Activated CD4-positive, alpha-beta T cell treated with anti-CD3 and anti-CD28 coated beads, Interleukin-2, amount 10 ng/mL, durations not matched to agents 24 days and 14 days (primary cell): ENCODE data around the gene GCM1. TPM values are rescaled to one million over a fixed set of nuclear protein-coding genes. Genes with fewer than 3 reads are reported as not detected.
A peak's percentile ranks its signal among the peaks of the same experiment; 100 is the strongest.

Source experiments
- DNase-seq: peaks from one replicate; pipeline ENCODE4 v3.0.0; 2022
- H3K27ac Mint-ChIP-seq: one replicate; pipeline ENCODE4 v1.8.0; 2022; ENCODE audit warnings: mild to moderate bottlenecking, mixed read lengths
- H3K27me3 Mint-ChIP-seq: one replicate; pipeline ENCODE4 v1.8.0; 2022; ENCODE audit warnings: mixed read lengths
- H3K36me3 Mint-ChIP-seq: one replicate; pipeline ENCODE4 v1.8.0; 2022; ENCODE audit warnings: low read depth, mild to moderate bottlenecking, mixed read lengths
- H3K4me1 Mint-ChIP-seq: one replicate; pipeline ENCODE4 v1.8.0; 2021; ENCODE audit warnings: mixed read lengths
- H3K4me3 Mint-ChIP-seq: one replicate; pipeline ENCODE4 v1.8.0; 2022; ENCODE audit warnings: mild to moderate bottlenecking, moderate library complexity, mixed read lengths
- H3K9me3 Mint-ChIP-seq: one replicate; pipeline ENCODE4 v1.8.0; 2021; ENCODE audit warnings: mixed read lengths
- intact Hi-C: fragments of 100-400 bp; cut with micrococcal nuclease; formaldehyde crosslinking; loops from one replicate; pipeline ENCODE4 v1.15.1; 2023
- total RNA-seq: library from RNA; stranded (reverse); gene quantifications from 2 replicates; pipeline ENCODE4 v1.2.3, GENCODE V29; 2022

Gene GCM1, protein sequence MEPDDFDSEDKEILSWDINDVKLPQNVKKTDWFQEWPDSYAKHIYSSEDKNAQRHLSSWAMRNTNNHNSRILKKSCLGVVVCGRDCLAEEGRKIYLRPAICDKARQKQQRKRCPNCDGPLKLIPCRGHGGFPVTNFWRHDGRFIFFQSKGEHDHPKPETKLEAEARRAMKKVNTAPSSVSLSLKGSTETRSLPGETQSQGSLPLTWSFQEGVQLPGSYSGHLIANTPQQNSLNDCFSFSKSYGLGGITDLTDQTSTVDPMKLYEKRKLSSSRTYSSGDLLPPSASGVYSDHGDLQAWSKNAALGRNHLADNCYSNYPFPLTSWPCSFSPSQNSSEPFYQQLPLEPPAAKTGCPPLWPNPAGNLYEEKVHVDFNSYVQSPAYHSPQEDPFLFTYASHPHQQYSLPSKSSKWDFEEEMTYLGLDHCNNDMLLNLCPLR
- not detected in 2 replicates for total RNA-seq

DNA sequence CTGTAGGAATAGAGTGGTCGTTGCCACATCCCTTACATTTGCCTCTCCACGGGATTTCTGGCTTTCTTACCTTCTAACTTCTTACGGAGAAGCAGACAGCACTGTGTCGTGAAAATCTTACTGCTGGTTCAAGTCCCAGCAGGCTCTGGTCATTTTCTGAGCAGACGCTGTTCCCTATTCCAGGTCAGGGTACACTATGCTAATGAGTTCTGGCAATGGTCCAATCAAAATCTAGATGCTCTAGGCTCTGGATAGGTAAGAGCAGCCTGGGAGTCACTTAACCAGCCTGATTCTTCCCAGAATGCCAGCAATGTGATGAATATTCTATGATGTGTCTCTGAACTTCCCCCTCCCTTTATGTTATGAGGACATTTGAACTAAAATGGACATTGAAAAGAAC is at the start of gene GCM1:
TSS of gene GCM1 (minus strand) at position 158 of the 400 bp plus-strand sequence. CDS start 3,209 bp downstream, outside the sequence.
- no peaks in the 10 kb centered on the region for H3K36me3 Mint-ChIP-seq

DNA sequence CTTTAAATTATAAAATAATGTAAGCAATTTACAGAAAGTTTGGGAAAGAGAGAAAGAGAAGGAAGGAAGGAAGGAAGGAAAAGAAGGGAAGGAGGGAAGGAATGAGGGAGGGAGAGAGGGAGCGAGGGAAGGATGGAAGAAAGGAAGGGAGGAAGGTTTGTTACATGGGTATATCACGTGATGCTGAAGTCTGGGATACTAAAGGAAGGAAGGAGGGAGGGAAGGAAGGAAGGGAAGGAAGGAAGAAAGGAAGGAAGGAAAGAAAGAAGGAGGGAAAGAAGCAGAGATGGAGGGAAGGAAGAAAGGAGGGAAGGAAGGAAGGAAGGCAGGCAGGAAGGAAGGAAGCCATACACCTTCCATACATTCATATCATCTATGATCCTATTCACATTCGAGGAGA is 48.9 kb upstream of the GCM1 start:
- no peak for DNase-seq
- Mint-ChIP-seq H3K36me3 (no peaks in the 10 kb centered on the region), H3K27ac (no peak overlapping the region), H3K4me3 (no peak overlapping the region), H3K27me3 (peaks cover 2% of the 10 kb centered on the region), H3K9me3 (no peaks in the 10 kb centered on the region), H3K4me1 (peaks cover 4% of the 10 kb centered on the region)
- intact Hi-C loops = no loop called here

More for the DNA sequence above, at the start of gene GCM1:
- intact Hi-C loops = no loop called here
- Mint-ChIP-seq H3K4me3 (no peak within 1 kb of the TSS), H3K4me1 (no peaks in the 10 kb centered on the region), H3K27ac (no peak within 1 kb of the TSS), H3K9me3 (no peaks in the 10 kb centered on the region), H3K27me3 (no peaks in the 10 kb centered on the region)
- no peak for DNase-seq

DNA sequence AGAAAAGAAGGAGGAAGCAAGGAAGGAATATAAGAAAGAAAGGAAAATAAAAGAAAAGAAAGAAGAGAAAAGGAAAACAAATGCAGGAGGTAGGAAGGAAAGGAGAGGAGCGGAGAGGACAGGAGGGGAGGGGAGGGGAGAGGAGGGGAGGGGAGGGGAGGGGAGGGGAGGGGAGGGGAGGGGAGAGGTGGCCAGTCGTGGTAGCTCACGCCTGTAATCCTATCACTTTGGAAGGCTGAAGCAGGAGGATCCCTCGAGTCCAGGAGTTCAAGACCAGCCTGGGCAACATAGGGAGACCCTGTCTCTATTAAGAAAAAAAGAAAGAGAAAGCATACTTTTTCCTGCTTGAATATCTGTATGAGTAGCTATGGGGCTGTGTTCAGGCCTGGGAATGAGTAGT is 46.4 kb upstream of the GCM1 start:
- no peak for DNase-seq
- H3K27me3 Mint-ChIP-seq = peaks cover 2% of the 10 kb centered on the region
- no peaks in the 10 kb centered on the region for H3K9me3 Mint-ChIP-seq
- H3K27ac Mint-ChIP-seq = no peak overlapping the region
- no peaks in the 10 kb centered on the region for H3K4me1 Mint-ChIP-seq
- intact Hi-C loops = no loop called here
- no peak overlapping the region for H3K4me3 Mint-ChIP-seq
- H3K36me3 Mint-ChIP-seq = no peaks in the 10 kb centered on the region

DNA sequence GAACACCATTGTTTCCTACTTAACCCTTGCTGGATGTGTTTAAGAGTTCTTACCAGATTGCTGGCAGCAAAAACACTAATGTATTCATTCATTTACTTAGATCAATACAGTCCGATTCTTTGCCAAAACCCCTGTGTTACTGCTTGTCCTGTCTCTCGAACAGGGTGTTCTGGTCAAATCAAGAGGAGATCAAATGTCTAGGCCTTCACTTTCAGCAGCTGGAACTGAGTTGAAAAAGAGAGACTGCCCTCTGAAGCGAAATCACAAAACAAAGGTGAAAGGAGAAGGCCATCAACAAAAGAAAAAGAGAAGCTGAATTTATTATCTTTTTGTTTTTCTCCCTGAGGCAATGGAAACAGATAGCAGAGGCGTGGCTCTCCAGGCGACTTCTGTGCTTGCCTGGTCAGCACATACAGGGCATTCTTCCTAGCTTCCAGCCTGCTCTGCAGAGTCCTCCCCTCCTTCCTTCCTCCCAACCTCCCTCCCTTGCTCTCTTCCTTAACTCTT is 44.1 kb upstream of the GCM1 start:
- no peak for DNase-seq
- Mint-ChIP-seq H3K27me3 (peaks cover 2% of the 10 kb centered on the region), H3K9me3 (no peaks in the 10 kb centered on the region), H3K4me3 (no peak overlapping the region), H3K27ac (no peak overlapping the region), H3K4me1 (peaks cover 6% of the 10 kb centered on the region), H3K36me3 (no peaks in the 10 kb centered on the region)
- intact Hi-C loops = no loop called here

DNA sequence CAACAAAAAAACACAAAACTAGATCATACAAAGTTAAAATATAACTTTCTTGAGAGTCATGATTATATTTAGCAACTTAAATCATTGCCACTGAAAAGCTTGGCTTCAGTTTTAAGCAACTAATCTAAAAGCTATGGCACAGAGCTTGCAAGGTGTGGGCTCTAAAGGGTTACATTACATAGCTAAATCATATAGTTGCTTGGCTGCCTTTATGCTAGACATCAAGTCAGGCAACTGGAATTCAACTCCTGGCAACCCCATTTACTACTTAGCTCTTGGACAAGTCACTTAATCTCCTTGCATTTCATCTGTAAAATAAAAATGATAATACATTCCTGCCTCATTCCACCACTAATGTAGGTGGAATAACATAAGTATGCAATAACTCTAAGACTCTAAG is 40.9 kb upstream of the GCM1 start:
- DNase-seq = no peak
- Mint-ChIP-seq H3K27me3 (no peaks in the 10 kb centered on the region), H3K36me3 (no peaks in the 10 kb centered on the region), H3K9me3 (no peaks in the 10 kb centered on the region), H3K27ac (no peak overlapping the region), H3K4me1 (peaks cover 6% of the 10 kb centered on the region), H3K4me3 (no peak overlapping the region)
- intact Hi-C loops = no loop called here

DNA sequence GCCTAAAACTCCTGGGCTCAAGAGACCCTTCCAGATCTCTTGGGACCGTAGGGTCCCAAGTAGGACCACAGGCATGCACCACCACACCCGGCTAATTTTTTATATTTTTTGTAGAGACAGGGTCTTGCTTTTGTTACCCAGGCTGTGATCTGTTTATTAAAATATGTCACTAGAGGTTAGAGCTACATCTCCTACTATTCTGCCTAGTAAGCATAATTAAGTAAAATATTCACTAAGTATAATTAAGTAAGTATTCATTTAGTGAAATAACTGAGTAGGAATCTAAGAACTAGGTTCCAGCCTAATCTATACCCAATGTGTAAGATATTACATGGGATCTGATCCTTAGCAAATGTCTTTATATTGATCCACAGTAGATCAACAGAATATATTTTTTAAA is 40.2 kb upstream of the GCM1 start:
- H3K4me3 Mint-ChIP-seq = peak overlapping the region; percentile 72
- H3K9me3 Mint-ChIP-seq = no peaks in the 10 kb centered on the region
- no peaks in the 10 kb centered on the region for H3K36me3 Mint-ChIP-seq
- no peak overlapping the region for H3K27ac Mint-ChIP-seq
- no peaks in the 10 kb centered on the region for H3K27me3 Mint-ChIP-seq
- no peak for DNase-seq
- H3K4me1 Mint-ChIP-seq = peaks cover 6% of the 10 kb centered on the region
- intact Hi-C loops = no loop called here

DNA sequence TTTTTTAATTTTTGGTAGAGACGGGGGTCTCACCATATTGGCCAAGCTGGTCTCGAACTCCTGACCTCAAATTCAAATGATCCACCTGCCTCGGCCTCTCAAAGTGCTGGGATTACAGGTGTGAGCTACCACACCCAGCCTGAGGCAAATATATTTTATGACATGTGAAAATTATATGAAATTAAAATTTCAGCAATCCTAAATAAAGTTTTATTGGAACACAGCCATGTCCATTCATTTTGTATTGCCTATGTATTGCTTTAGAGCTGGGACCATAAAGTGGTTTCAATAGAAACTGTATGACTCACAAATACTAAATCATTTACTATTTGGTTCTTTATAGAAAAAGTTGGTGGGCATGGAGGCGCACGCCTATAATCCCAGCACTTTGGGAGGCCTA is 32.0 kb upstream of the GCM1 start:
- Mint-ChIP-seq H3K27me3 (no peaks in the 10 kb centered on the region), H3K27ac (no peak overlapping the region), H3K9me3 (no peaks in the 10 kb centered on the region), H3K4me3 (no peak overlapping the region), H3K4me1 (peaks cover 3% of the 10 kb centered on the region), H3K36me3 (no peaks in the 10 kb centered on the region)
- intact Hi-C loops = no loop called here
- DNase-seq = no peak

DNA sequence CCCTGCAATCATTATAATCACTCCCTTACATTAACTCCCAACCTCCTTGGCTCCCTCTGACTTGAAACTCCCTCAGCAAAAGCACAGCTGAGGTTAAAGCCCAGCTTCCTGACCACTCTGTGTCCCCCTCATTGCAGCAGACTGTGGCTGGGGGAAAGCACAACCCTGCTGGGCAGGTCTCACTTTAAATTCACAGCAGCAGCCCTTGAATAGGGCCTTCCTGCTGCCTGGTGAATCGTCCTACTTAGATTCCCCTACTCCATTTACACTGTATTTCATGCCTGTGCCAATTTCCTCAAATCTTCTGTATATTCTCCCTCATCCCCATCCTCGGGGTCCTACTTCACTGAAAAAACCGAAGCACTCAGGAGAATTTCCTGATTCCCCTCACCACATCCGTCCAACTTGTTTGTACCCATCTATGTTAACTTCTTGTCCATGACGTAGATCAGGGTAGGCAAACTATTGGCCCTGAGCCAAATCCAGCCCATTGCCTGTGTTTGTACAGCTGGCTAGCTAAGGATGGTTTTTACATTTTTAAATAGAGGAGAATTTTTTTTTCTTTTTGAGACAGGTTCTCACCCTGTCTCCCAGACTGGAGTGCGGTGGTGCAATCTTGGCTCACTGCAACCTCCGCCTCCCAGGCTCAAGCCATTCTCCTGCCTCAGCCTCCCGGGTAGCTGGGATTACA is 31.5 kb upstream of the GCM1 start:
- H3K27me3 Mint-ChIP-seq = no peaks in the 10 kb centered on the region
- no peaks in the 10 kb centered on the region for H3K36me3 Mint-ChIP-seq
- no peaks in the 10 kb centered on the region for H3K9me3 Mint-ChIP-seq
- no peak overlapping the region for H3K4me3 Mint-ChIP-seq
- peaks cover 3% of the 10 kb centered on the region for H3K4me1 Mint-ChIP-seq
- peak; percentile 69 for DNase-seq
- intact Hi-C loops = loop anchor here (10.0 kb wide), 1 partner anchor 475 kb away; no protein-coding TSS in a partner anchor
- peak overlapping the region; percentile 53 for H3K27ac Mint-ChIP-seq

DNA sequence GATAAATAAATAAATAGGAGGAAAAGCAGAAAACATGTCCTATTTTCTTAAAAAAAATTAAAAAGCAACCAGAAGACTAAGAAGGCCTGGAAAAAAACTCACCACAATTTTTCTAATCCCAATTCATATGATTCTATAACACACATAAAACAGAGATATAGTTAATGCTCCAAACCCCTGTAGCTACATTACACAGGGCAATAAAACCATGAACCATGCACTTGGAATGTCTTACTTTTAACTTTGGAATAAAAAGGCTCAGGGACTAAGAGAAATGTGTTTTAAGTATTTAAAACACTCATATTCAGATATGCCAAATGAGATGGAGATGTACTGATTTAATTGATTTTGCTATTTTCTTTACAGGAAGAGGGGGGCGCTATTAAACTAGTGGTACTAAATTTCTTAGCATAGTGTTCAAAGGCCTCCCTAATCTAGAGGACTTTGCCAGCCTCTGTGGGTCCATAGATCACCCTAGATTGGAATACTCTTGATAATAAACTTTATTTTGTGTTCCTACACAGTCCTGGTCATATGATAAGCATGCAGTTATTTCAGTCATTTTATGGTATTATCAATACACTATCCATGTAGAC is 30.3 kb upstream of the GCM1 start:
- intact Hi-C loops = loop anchor here (10.0 kb wide), 1 partner anchor 476 kb away; no protein-coding TSS in a partner anchor
- Mint-ChIP-seq H3K36me3 (no peaks in the 10 kb centered on the region), H3K27me3 (no peaks in the 10 kb centered on the region), H3K4me1 (peaks cover 3% of the 10 kb centered on the region), H3K27ac (no peak overlapping the region), H3K4me3 (no peak overlapping the region), H3K9me3 (no peaks in the 10 kb centered on the region)
- no peak for DNase-seq

DNA sequence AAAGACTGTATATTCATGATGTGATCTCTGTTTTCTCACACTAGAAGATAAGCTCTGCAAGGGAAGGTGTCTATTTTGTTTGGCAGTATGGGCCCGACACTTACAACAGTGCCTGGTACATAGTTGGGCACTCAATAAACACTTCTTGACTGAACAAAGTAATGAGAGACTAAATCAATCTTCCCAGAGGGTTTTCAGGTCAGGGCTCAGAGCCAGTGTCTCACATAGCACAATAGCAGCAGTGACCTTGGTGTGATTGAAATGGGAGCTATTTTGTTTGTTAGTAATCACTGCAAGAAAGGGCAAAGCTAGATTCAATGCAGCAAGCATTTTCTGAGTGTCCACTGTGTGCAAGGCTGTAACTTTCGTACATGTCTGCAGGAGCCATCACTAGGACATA is 26.4 kb upstream of the GCM1 start:
- Mint-ChIP-seq H3K4me1 (peaks cover 2% of the 10 kb centered on the region), H3K9me3 (no peaks in the 10 kb centered on the region), H3K4me3 (no peak overlapping the region), H3K27me3 (no peaks in the 10 kb centered on the region), H3K27ac (no peak overlapping the region), H3K36me3 (no peaks in the 10 kb centered on the region)
- intact Hi-C loops = loop anchor here (10.0 kb wide), 1 partner anchor 480 kb away; no protein-coding TSS in a partner anchor
- no peak for DNase-seq

DNA sequence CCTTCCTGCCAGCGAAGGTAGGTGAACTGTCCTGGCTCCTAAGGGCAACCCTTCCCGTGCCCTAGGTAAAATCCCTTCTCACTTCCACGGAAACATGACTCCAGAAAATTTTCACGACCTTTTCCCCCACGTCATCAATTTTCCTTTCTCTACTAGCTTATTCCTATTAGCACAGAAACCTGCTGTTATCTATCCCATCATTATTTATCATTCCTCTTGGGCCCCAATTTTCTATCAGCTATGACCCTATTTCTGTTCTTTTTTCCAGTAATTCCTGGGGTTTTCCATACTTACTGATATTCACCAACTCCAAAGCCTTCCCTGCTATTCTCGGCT is 23.8 kb upstream of the GCM1 start:
- Mint-ChIP-seq H3K27ac (no peak overlapping the region), H3K4me1 (no peaks in the 10 kb centered on the region), H3K4me3 (no peak overlapping the region), H3K36me3 (no peaks in the 10 kb centered on the region), H3K9me3 (no peaks in the 10 kb centered on the region), H3K27me3 (peaks cover under 1% of the 10 kb centered on the region)
- DNase-seq = no peak
- intact Hi-C loops = loop anchor here (1.0 to 10.0 kb wide), 6 partner anchors 175 to 555 kb away; partner anchors contain the start of gene ELOVL5

DNA sequence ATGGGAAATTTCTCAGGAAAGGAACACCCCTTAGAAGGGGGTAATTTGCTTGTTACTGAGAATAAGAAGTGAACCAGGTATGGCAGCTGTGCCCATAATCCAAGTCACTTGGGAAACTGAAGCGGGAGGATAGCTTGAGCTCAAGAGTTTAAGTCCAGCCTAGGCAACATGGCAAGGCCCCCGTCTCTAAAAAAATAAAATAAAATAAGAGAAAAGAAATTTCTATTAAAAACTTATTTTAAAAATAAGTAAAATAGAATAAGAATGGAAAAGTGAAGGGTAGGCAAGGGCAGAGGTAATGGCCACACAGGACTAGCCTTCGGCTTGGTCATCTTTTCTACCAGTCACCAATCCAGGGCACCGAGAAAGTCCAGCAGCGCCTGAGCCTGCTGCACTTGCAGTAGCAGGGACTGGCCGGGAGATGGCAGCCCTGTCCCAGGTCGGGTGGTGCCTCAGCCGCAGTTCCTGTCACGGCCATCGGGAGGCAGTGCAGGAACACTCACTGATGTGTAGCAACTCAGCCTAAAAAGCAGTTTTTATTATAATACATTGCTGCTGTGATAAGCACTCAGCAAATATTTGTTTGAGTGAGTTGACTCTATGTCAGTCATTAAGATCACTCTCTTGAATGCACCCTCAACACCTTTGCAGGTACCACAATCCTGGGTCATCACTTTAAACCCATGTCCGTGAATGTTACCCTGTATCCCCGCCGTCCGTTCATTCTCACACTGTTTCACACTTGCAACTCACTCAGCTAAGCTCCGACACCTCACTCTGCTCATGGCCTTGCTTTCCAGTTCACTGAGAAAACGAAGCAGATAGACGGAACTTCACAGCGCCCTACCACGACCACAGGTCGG is 23.2 kb upstream of the GCM1 start:
- Mint-ChIP-seq H3K4me1 (no peaks in the 10 kb centered on the region), H3K36me3 (no peaks in the 10 kb centered on the region), H3K27ac (no peak overlapping the region), H3K27me3 (peaks cover 4% of the 10 kb centered on the region), H3K4me3 (no peak overlapping the region), H3K9me3 (no peaks in the 10 kb centered on the region)
- intact Hi-C loops = loop anchor here (1.0 to 10.0 kb wide), 6 partner anchors 175 to 555 kb away; partner anchors contain the start of gene ELOVL5
- peak; percentile 97 for DNase-seq

DNA sequence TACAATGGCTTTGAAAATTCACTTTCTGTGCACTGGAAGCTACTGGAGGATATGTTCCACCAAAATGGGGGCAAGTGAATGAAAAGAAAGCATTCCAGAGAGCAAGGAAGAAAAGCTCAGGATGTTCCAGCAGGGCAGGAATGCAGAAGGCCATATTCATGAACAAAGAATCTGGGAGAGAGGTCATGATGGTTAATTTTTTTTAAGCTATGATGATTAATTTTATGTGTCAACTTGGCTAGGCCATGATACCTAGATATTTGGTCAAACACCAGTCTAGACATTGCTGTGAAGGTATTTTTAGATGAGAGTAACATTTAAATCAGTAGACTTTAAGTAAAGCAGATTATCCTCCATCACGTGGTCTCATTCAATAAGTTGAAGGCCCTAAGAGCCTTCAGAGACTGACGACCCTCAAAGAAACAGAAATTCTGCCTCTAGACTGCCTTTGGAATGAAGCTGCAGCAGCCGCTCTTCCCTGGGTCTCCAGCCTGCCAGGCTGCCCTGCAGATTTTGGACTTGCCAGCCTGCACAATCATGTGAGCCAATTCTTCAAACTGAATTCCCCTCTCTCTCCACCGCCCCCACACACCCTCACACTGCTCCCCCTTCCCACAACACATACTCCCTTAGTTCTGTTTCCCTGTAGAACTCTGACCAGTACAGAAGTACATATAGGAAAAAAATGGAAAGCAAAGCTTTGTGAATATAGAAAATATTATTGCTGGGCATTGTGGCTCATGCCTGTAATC is 20.1 kb upstream of the GCM1 start:
- DNase-seq = no peak
- peaks cover 4% of the 10 kb centered on the region for H3K27me3 Mint-ChIP-seq
- H3K4me1 Mint-ChIP-seq = no peaks in the 10 kb centered on the region
- no peak overlapping the region for H3K27ac Mint-ChIP-seq
- intact Hi-C loops = no loop called here
- H3K9me3 Mint-ChIP-seq = no peaks in the 10 kb centered on the region
- H3K4me3 Mint-ChIP-seq = no peak overlapping the region
- no peaks in the 10 kb centered on the region for H3K36me3 Mint-ChIP-seq
